ENCODE measurements around the gene LRP2.
"Not testable (repeated sequence)": the region's sequence is repeated elsewhere in the genome, so short reads cannot be mapped to it uniquely, and the experiment has no call there.

The LRP2 gene

DNA sequence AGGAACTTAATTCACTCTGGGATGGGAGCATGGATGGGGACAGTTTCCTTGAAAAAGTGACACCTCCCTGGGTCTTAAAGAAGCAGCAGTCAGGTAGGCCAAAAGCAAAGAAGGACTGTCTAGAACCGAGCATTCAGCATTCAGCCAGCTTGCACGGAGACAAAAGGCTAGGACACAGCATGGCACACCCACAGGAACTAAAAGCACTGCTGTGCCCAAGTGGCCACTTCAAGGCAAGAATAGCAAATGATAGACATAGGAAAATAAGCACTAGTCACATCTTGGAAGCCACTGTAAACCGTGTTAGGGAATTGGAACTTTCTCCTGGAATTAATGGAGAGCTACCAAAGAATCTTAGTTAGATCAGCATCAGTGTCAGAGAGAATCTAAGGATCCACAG, 47.0 kb downstream of the LRP2 start:
- no peak for DNase-seq
- no peaks in the 10 kb centered on the region for H3K36me3 ChIP-seq
- no peak overlapping the region for H3K4me3 ChIP-seq (ENCODE audit: low read depth, low read length)
- H3K4me1 ChIP-seq: no peaks in the 10 kb centered on the region
- no peaks in the 10 kb centered on the region for H3K27me3 ChIP-seq
- no peaks in the 10 kb centered on the region for H3K9me3 ChIP-seq
- TF ChIP-seq, protein P1, sequence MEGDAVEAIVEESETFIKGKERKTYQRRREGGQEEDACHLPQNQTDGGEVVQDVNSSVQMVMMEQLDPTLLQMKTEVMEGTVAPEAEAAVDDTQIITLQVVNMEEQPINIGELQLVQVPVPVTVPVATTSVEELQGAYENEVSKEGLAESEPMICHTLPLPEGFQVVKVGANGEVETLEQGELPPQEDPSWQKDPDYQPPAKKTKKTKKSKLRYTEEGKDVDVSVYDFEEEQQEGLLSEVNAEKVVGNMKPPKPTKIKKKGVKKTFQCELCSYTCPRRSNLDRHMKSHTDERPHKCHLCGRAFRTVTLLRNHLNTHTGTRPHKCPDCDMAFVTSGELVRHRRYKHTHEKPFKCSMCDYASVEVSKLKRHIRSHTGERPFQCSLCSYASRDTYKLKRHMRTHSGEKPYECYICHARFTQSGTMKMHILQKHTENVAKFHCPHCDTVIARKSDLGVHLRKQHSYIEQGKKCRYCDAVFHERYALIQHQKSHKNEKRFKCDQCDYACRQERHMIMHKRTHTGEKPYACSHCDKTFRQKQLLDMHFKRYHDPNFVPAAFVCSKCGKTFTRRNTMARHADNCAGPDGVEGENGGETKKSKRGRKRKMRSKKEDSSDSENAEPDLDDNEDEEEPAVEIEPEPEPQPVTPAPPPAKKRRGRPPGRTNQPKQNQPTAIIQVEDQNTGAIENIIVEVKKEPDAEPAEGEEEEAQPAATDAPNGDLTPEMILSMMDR (IDR thresholded peaks at IDR 0.05; ENCODE audit: low read depth, low read length): no peak

DNA sequence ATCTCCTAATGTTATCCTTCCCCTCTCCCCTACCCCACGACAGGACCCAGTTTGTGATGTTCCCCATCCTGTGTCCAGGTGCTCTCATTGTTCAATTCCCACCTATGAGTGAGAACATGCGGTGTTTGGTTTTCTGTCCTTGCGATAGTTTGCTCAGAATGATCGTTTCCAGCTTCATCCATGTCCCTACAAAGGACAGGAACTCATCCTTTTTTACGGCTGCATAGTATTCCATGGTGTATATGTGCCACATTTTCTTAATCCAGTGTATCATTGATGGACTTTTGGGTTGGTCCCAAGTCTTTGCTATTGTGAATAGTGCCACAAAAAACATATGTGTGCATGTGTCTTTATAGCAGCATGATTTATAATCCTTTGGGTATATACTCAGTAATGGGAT, 54.0 kb downstream of the LRP2 start:
- not testable (repeated sequence) for DNase-seq; H3K27me3 ChIP-seq; H3K4me1 ChIP-seq; H3K36me3 ChIP-seq; H3K9me3 ChIP-seq; H3K4me3 ChIP-seq (ENCODE audit: low read depth, low read length)

DNA sequence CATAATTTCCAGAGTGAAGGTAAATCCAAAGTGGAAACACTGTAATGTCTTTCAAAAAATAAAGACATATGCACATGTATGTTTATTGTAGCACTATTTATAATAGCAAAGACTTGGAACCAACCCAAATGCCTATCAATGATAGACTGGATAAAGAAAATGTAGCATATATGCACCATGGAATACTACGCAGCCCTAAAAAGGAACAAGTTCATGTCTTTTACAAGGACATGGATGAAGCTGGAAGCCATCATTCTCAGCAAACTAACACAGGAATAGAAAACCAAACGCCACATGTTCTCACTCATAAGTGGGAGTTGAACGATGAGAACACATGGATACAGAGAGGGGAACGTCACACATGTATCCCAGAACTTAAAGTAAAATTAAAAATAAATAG, 57.6 kb downstream of the LRP2 start:
- H3K4me3 ChIP-seq (ENCODE audit: low read depth, low read length); H3K4me1 ChIP-seq; H3K27me3 ChIP-seq; DNase-seq; H3K36me3 ChIP-seq; H3K9me3 ChIP-seq: not testable (repeated sequence)

DNA sequence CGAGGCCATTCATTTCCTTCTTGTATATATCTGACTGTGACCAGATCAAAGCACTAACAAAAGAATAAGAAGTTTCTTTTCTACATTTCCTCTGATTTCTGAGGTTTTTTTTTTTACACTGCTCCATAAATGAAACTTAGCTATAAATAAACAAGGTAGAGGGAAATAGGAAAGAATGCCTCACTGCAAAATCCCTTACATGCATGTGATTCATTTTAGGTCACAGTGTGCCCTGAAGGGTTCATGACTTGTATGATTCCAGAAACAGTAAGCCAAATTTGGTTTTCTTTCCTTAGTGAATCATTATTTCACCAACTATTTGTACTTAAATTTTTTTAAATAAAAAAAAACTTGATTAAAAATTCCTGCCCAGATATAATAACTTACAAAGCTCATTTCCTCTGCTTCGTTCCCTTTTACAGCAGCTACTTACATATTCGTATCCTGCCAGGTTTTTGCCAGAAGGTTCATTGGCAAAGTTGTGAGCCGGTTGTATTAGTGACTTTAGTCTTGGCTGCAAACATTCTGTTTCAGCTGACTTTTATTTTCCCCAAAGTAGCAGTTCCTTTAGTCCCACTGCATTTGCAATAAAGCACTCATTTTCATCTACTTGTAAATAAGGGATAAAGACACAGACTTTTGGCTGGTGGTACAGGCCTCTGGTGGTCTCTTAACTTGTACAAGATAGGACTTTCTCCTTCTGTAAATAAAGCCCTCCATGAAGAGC, 58.6 kb downstream of the LRP2 start:
- no peak for DNase-seq
- Histone ChIP-seq H3K27me3 (no peaks in the 10 kb centered on the region), H3K4me3 (ENCODE audit: low read depth, low read length) (no peak overlapping the region), H3K36me3 (no peaks in the 10 kb centered on the region), H3K4me1 (no peaks in the 10 kb centered on the region), H3K9me3 (no peaks in the 10 kb centered on the region)
- TF ChIP-seq, protein P1 (IDR thresholded peaks at IDR 0.05; ENCODE audit: low read depth, low read length): no peak

DNA sequence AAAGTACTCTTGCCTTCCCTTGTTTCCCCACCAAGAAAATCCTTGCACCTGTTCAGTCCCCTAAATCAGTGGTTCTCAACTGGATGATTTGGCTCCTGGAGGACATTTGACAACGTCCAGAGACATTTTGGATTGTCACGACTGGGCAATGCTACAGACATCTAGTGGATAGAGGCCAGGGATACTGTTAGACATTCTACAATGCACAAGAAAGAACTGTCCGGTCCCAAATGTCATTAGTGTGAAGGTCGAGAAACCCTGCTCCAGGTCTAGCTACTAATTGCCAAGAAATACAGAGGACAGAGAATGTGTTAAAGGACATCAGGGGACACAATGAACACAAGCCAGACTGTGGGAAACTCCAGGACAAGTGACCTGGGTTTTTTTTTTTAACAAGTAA, 60.0 kb downstream of the LRP2 start:
- Histone ChIP-seq H3K27me3 (no peaks in the 10 kb centered on the region), H3K4me3 (ENCODE audit: low read depth, low read length) (no peak overlapping the region), H3K4me1 (no peaks in the 10 kb centered on the region), H3K9me3 (no peaks in the 10 kb centered on the region), H3K36me3 (no peaks in the 10 kb centered on the region)
- TF ChIP-seq, protein P1 (IDR thresholded peaks at IDR 0.05; ENCODE audit: low read depth, low read length): no peak
- no peak for DNase-seq

DNA sequence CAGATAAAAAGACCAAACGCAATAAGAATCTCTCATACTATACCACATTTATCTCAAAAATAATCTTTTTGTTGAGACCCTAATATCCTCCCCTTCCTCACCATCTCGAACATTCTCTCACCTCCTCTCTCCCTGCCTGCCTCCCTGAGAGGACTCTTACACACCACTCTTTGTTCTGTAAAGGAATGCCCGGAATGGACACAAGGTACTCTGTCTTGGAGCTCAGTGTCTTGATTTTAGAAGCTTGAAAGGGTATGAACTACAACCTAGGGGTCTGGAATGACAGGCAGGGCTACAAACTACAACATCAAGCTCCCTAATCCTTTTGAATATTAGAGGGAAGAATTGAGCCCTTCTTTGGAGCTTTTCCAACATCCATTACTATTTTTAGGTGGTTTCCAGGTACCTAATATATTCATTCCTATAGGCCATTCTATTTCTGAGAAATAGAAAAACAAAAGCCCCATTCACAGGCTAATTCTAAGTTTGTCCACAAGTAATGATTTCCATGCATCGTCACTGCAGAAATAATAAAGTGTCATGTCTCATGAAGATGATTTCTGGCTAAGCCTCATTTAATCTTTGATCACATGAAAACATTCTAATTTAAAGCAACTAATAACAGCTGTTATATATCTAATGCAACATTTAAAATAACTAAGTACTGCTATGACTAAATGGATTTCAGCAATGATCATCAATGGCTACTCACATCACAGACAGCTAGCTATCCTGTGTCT, 60.6 kb downstream of the LRP2 start:
- Histone ChIP-seq H3K36me3 (no peaks in the 10 kb centered on the region), H3K27me3 (no peaks in the 10 kb centered on the region), H3K4me1 (no peaks in the 10 kb centered on the region), H3K4me3 (ENCODE audit: low read depth, low read length) (no peak overlapping the region), H3K9me3 (no peaks in the 10 kb centered on the region)
- TF ChIP-seq, protein P1 (IDR thresholded peaks at IDR 0.05; ENCODE audit: low read depth, low read length): no peak
- DNase-seq: no peak
